NK-92 (cell line): ENCODE data around the gene TPGS2.
"Not testable (repeated sequence)": the region's sequence is repeated elsewhere in the genome, so short reads cannot be mapped to it uniquely, and the experiment has no call there.

Experiments
- DNase-seq: peaks from one replicate; lab custom pipeline; 2025; ENCODE audit not compliant: unreplicated experiment; lab: John Stamatoyannopoulos, UW

TPGS2 gene

GRCh38 chr18:36825526-36825925 is 3.3 kb downstream of the TPGS2 start:
- DNase-seq = no peak

- DNase-seq = no peak
Measured at GRCh38 chr18:36821681-36822080, 7.1 kb downstream of the TPGS2 start.

- DNase-seq = no peak
Measured at GRCh38 chr18:36819621-36820020, 9.2 kb downstream of the TPGS2 start.

- no peak for DNase-seq
Measured at GRCh38 chr18:36818652-36819051, 10.2 kb downstream of the TPGS2 start.

GRCh38 chr18:36817039-36817438 is 11.8 kb downstream of the TPGS2 start:
- no peak for DNase-seq

- DNase-seq = not testable (repeated sequence)
Measured at GRCh38 chr18:36816096-36816495, 12.7 kb downstream of the TPGS2 start.

GRCh38 chr18:36814994-36815393 is 13.8 kb downstream of the TPGS2 start:
- DNase-seq = no peak

GRCh38 chr18:36813824-36814223 is 15.0 kb downstream of the TPGS2 start:
- no peak for DNase-seq

- DNase-seq = no peak
Measured at GRCh38 chr18:36813101-36813775, 15.6 kb downstream of the TPGS2 start.

- DNase-seq = no peak
Measured at GRCh38 chr18:36812678-36813077, 16.1 kb downstream of the TPGS2 start.

GRCh38 chr18:36811955-36812354 is 16.8 kb downstream of the TPGS2 start:
- DNase-seq = no peak

- no peak for DNase-seq
Measured at GRCh38 chr18:36811430-36811829, 17.4 kb downstream of the TPGS2 start.

GRCh38 chr18:36809590-36810381 is 19.0 kb downstream of the TPGS2 start:
- DNase-seq = no peak

- DNase-seq = no peak
Measured at GRCh38 chr18:36808681-36809080, 20.1 kb downstream of the TPGS2 start.

GRCh38 chr18:36805105-36805504 is 23.7 kb downstream of the TPGS2 start:
- no peak for DNase-seq

GRCh38 chr18:36798738-36799473 is 29.9 kb downstream of the TPGS2 start:
- DNase-seq = no peak

- DNase-seq = no peak
Measured at GRCh38 chr18:36792634-36793283, 36.0 kb downstream of the TPGS2 start.

GRCh38 chr18:36786686-36787085 is 42.1 kb downstream of the TPGS2 start:
- DNase-seq = no peak

GRCh38 chr18:36783792-36784191 is 45.0 kb downstream of the TPGS2 start:
- DNase-seq = no peak

- DNase-seq = no peak
Measured at GRCh38 chr18:36782710-36783109, 46.1 kb downstream of the TPGS2 start.

- DNase-seq = no peak
Measured at GRCh38 chr18:36780748-36781147, 48.1 kb downstream of the TPGS2 start.
